ENCODE data around the gene SPO11. TPM values are rescaled to one million over a fixed set of nuclear protein-coding genes. Genes with fewer than 3 reads are reported as not detected.

The SPO11 gene
- total RNA-seq, 3 donors from 2014 or later = not detected

GRCh38 chr20:57309544-57310115 lies 20.0 kb upstream of the SPO11 start:
- intact Hi-C loops (cut with DNase I; ENCODE audit: low total_unique reads) = no loop called here
- H3K4me3 ChIP-seq = no peak overlapping the region
- H3K27ac ChIP-seq = no peak overlapping the region
- no peak for DNase-seq (ENCODE audit: low spot score in 2 of 2)
- TF ChIP-seq CTCF (IDR thresholded peaks at IDR 0.05) = no peak
- no peak for TF ChIP-seq POLR2A (IDR thresholded peaks at IDR 0.05)
- no peak for TF ChIP-seq POLR2AphosphoS5 (IDR thresholded peaks at IDR 0.05)
- H3K4me1 ChIP-seq = no peaks in the 10 kb centered on the region
- H3K27me3 ChIP-seq = no peaks in the 10 kb centered on the region
- no peaks in the 10 kb centered on the region for H3K36me3 ChIP-seq
- no peaks in the 10 kb centered on the region for H3K9me3 ChIP-seq

GRCh38 chr20:57310821-57311514 lies 18.6 kb upstream of the SPO11 start:
- H3K4me1 ChIP-seq = no peaks in the 10 kb centered on the region
- no peak for DNase-seq (ENCODE audit: low spot score in 2 of 2)
- no peak overlapping the region for H3K4me3 ChIP-seq
- no peak overlapping the region for H3K27ac ChIP-seq
- no peaks in the 10 kb centered on the region for H3K9me3 ChIP-seq
- no peak for TF ChIP-seq POLR2A (IDR thresholded peaks at IDR 0.05)
- TF ChIP-seq POLR2AphosphoS5 (IDR thresholded peaks at IDR 0.05) = no peak
- TF ChIP-seq CTCF (IDR thresholded peaks at IDR 0.05) = no peak
- H3K27me3 ChIP-seq = no peaks in the 10 kb centered on the region
- intact Hi-C loops (cut with DNase I; ENCODE audit: low total_unique reads) = no loop called here
- no peaks in the 10 kb centered on the region for H3K36me3 ChIP-seq

- no peaks in the 10 kb centered on the region for H3K27me3 ChIP-seq
- no peaks in the 10 kb centered on the region for H3K9me3 ChIP-seq
- H3K36me3 ChIP-seq = no peaks in the 10 kb centered on the region
- H3K4me3 ChIP-seq = no peak overlapping the region
- TF ChIP-seq POLR2A (IDR thresholded peaks at IDR 0.05) (no peak), POLR2AphosphoS5 (IDR thresholded peaks at IDR 0.05) (no peak), CTCF (IDR thresholded peaks at IDR 0.05) (no peak)
- H3K4me1 ChIP-seq = no peaks in the 10 kb centered on the region
- intact Hi-C loops (cut with DNase I; ENCODE audit: low total_unique reads) = no loop called here
- DNase-seq (ENCODE audit: low spot score in 2 of 2) = no peak
- H3K27ac ChIP-seq = no peak overlapping the region
These were observed 17.5 kb upstream of the SPO11 start for GRCh38 chr20:57312138-57312537.

- no peaks in the 10 kb centered on the region for H3K9me3 ChIP-seq
- H3K4me1 ChIP-seq = no peaks in the 10 kb centered on the region
- no peak overlapping the region for H3K27ac ChIP-seq
- H3K27me3 ChIP-seq = no peaks in the 10 kb centered on the region
- no peaks in the 10 kb centered on the region for H3K36me3 ChIP-seq
- no peak for TF ChIP-seq POLR2AphosphoS5 (IDR thresholded peaks at IDR 0.05)
- TF ChIP-seq CTCF (IDR thresholded peaks at IDR 0.05) = no peak
- TF ChIP-seq POLR2A (IDR thresholded peaks at IDR 0.05) = no peak
- intact Hi-C loops (cut with DNase I; ENCODE audit: low total_unique reads) = no loop called here
- no peak for DNase-seq (ENCODE audit: low spot score in 2 of 2)
- H3K4me3 ChIP-seq = no peak overlapping the region
These were observed 16.4 kb upstream of the SPO11 start for GRCh38 chr20:57313230-57313629.

GRCh38 chr20:57313951-57314350 lies 15.7 kb upstream of the SPO11 start:
- no peaks in the 10 kb centered on the region for H3K9me3 ChIP-seq
- no peaks in the 10 kb centered on the region for H3K4me1 ChIP-seq
- H3K36me3 ChIP-seq = no peaks in the 10 kb centered on the region
- intact Hi-C loops (cut with DNase I; ENCODE audit: low total_unique reads) = no loop called here
- TF ChIP-seq CTCF (IDR thresholded peaks at IDR 0.05) (no peak), POLR2AphosphoS5 (IDR thresholded peaks at IDR 0.05) (no peak), POLR2A (IDR thresholded peaks at IDR 0.05) (no peak)
- H3K4me3 ChIP-seq = no peak overlapping the region
- H3K27ac ChIP-seq = no peak overlapping the region
- H3K27me3 ChIP-seq = no peaks in the 10 kb centered on the region
- DNase-seq (ENCODE audit: low spot score in 2 of 2) = no peak
